ENCODE results near the gene STARD13. TPM values are rescaled to one million over a fixed set of nuclear protein-coding genes. Genes with fewer than 3 reads are reported as not detected.

Gene STARD13
- total RNA-seq, 1 donor from 2014 or later, result 61.0 TPM

DNA sequence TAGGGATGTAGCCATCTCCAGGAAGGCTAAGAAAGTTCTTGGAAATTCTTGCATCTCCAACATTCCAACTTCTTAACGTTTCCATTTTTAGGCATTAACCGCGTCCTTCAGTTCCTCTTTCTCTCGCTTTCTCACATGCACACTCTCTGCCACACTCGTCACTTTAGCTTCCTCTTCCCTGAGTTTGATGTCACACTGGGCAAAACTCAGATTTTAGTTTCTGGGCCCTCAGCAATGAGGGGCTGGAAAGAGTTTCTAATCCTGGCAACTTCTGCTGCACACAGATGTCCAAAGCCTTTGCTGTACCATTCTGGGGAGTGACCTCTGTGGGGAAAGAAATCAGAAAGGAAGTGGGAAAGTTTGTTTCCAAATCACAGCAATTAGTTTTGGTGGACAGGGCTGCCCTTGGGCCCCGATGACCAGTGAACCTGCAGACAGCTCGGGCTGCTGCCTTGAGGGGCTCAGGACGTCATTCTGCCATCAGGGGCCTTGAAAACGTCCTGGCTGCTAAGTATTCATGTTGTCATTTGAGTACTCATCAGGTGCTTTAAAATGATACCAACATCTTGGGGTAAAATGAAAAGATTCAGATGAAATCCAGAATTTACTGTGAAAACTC lies 180.1 kb downstream of the STARD13 start:
- peak overlapping the region; percentile 19 for H3K27ac ChIP-seq
- no peaks in the 10 kb centered on the region for H3K9me3 ChIP-seq
- H3K27me3 ChIP-seq (ENCODE audit: low read depth), result no peaks in the 10 kb centered on the region
- DNase-seq (no peak), ATAC-seq (peak; percentile 58 to 61)
- H3K4me1 ChIP-seq, result peaks cover 27% of the 10 kb centered on the region
- intact Hi-C loops (cut with DNase I), result no loop called here
- TF ChIP-seq, protein P1, sequence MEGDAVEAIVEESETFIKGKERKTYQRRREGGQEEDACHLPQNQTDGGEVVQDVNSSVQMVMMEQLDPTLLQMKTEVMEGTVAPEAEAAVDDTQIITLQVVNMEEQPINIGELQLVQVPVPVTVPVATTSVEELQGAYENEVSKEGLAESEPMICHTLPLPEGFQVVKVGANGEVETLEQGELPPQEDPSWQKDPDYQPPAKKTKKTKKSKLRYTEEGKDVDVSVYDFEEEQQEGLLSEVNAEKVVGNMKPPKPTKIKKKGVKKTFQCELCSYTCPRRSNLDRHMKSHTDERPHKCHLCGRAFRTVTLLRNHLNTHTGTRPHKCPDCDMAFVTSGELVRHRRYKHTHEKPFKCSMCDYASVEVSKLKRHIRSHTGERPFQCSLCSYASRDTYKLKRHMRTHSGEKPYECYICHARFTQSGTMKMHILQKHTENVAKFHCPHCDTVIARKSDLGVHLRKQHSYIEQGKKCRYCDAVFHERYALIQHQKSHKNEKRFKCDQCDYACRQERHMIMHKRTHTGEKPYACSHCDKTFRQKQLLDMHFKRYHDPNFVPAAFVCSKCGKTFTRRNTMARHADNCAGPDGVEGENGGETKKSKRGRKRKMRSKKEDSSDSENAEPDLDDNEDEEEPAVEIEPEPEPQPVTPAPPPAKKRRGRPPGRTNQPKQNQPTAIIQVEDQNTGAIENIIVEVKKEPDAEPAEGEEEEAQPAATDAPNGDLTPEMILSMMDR (IDR thresholded peaks at IDR 0.05), result no peak
- peaks cover 63% of the 10 kb centered on the region for H3K36me3 ChIP-seq
- no peak overlapping the region for H3K4me3 ChIP-seq

GRCh38 chr13:33103457-33103856 lies 182.1 kb downstream of the STARD13 start:
- Histone ChIP-seq H3K27me3 (ENCODE audit: low read depth) (no peaks in the 10 kb centered on the region), H3K9me3 (no peaks in the 10 kb centered on the region), H3K4me1 (peaks cover 6% of the 10 kb centered on the region), H3K4me3 (no peak overlapping the region), H3K36me3 (peaks cover 42% of the 10 kb centered on the region), H3K27ac (no peak overlapping the region)
- ATAC-seq, result no peak
- DNase-seq, result no peak
- intact Hi-C loops (cut with DNase I), result no loop called here
- TF ChIP-seq, protein P1 (IDR thresholded peaks at IDR 0.05), result no peak

- TF ChIP-seq, protein P1 (IDR thresholded peaks at IDR 0.05), result no peak
- no peak overlapping the region for H3K27ac ChIP-seq
- peaks cover 26% of the 10 kb centered on the region for H3K36me3 ChIP-seq
- no peak overlapping the region for H3K4me3 ChIP-seq
- peaks cover 5% of the 10 kb centered on the region for H3K4me1 ChIP-seq
- peaks cover 8% of the 10 kb centered on the region for H3K9me3 ChIP-seq
- no peaks in the 10 kb centered on the region for H3K27me3 ChIP-seq (ENCODE audit: low read depth)
- intact Hi-C loops (cut with DNase I), result no loop called here
- ATAC-seq, result no peak
- DNase-seq, result no peak
These were observed 183.7 kb downstream of the STARD13 start for GRCh38 chr13:33101835-33102234.

DNA sequence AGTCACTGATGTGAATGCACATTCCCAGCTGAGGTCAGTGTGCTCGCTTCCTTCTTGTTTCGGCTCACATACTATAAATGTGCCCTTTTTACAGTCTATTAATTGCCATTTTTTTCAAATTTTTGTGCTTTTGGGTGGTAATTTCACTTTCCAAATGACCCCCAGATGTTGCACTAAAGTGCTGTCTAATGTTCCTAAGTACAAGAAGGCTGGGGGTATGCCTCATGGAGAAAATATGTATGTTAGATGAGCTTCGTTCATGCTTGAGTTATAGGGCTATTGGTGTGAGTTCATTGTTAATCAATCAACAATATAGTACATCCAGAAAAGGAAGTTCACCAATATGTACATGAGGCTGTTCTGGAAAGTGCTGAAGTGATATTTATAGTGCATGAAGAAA lies 184.7 kb downstream of the STARD13 start:
- no peak for ATAC-seq

DNA sequence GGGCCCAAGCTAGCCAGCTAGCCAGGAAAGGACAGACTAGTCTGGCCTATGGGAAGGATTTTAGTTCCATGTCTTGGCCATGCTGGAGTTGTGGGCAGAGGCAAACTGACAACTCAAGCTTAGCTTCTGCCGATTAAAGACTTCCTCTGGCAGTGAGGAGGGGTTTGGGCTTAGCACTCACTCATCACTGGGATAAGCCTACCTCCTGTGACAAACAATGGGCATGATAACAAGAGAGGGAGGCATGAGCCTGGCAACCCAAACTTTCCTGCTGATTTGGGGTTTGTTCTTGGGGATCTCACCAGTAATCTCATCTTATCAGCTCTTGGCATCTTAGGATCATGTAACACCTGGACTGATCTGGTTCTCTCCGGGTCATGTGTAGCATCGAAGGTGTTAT lies 185.7 kb downstream of the STARD13 start:
- Histone ChIP-seq H3K4me1 (no peaks in the 10 kb centered on the region), H3K27ac (no peak overlapping the region), H3K36me3 (peaks cover 6% of the 10 kb centered on the region), H3K4me3 (no peak overlapping the region), H3K27me3 (ENCODE audit: low read depth) (no peaks in the 10 kb centered on the region), H3K9me3 (peaks cover 8% of the 10 kb centered on the region)
- DNase-seq, result no peak
- TF ChIP-seq, protein P1 (IDR thresholded peaks at IDR 0.05), result no peak
- intact Hi-C loops (cut with DNase I), result no loop called here
- no peak for ATAC-seq

More for the DNA sequence above, 184.7 kb downstream of the STARD13 start:
- Histone ChIP-seq H3K27ac (no peak overlapping the region), H3K9me3 (peaks cover 8% of the 10 kb centered on the region), H3K27me3 (ENCODE audit: low read depth) (no peaks in the 10 kb centered on the region), H3K4me1 (peaks cover 5% of the 10 kb centered on the region), H3K36me3 (peaks cover 17% of the 10 kb centered on the region), H3K4me3 (no peak overlapping the region)
- no peak for DNase-seq
- intact Hi-C loops (cut with DNase I), result no loop called here
- TF ChIP-seq, protein P1 (IDR thresholded peaks at IDR 0.05), result no peak

Data from lower lobe of right lung (tissue), 2 donors.